ENCODE measurements around the gene CAPRIN2.

GRCh38 chr12:30696943-30697342, 57.8 kb downstream of the CAPRIN2 start:
- TF ChIP-seq CTCF (IDR thresholded peaks at IDR 0.05) (no peak), POLR2A (IDR thresholded peaks at IDR 0.05) (no peak)
